AG09319 (cell line): Measurements from ENCODE around the gene KIF1B.

Source experiments
- DNase-seq: peaks from one replicate; pipeline ENCODE4 v3.0.0-alpha.2; 2010; ENCODE audit warnings: low read depth; ENCODE audit errors: extremely low read depth
- CTCF ChIP-seq: IDR thresholded peaks from 2 replicates; pipeline ENCODE4 v1.5.1; 2011; ENCODE audit warnings: low read depth, mild to moderate bottlenecking, inconsistent platforms, low read length, moderate library complexity

Gene KIF1B

GRCh38 chr1:10299151-10299550, 88.8 kb downstream of the KIF1B start:
- no peak for TF ChIP-seq CTCF
- DNase-seq: no peak

GRCh38 chr1:10302416-10302815, 92.0 kb downstream of the KIF1B start:
- no peak for DNase-seq
- TF ChIP-seq CTCF: no peak

GRCh38 chr1:10304295-10304694, 93.9 kb downstream of the KIF1B start:
- DNase-seq: no peak
- no peak for TF ChIP-seq CTCF

- no peak for DNase-seq
Observed at GRCh38 chr1:10306435-10306834, 96.1 kb downstream of the KIF1B start.

GRCh38 chr1:10308001-10308400, 97.6 kb downstream of the KIF1B start:
- no peak for DNase-seq
- TF ChIP-seq CTCF: no peak

More at GRCh38 chr1:10306435-10306834, 96.1 kb downstream of the KIF1B start:
- TF ChIP-seq CTCF: no peak

GRCh38 chr1:10309243-10310011, 99.1 kb downstream of the KIF1B start:
- no peak for TF ChIP-seq CTCF
- no peak for DNase-seq

GRCh38 chr1:10316752-10317151, 106.4 kb downstream of the KIF1B start:
- TF ChIP-seq CTCF: no peak
- DNase-seq: no peak
